GM19324 (cell line): ENCODE data around the gene MTCH1.
"Not testable (repeated sequence)": the region's sequence is repeated elsewhere in the genome, so short reads cannot be mapped to it uniquely, and the experiment has no call there.

Experiments used
- ATAC-seq: cut with Tn5 transposase; IDR thresholded peaks from one replicate; pipeline ENCODE4 v1.9.1; 2021; ENCODE audit warnings: mild to moderate bottlenecking, moderate library complexity; ENCODE audit not compliant: unreplicated experiment, low FRiP score

The MTCH1 gene

DNA sequence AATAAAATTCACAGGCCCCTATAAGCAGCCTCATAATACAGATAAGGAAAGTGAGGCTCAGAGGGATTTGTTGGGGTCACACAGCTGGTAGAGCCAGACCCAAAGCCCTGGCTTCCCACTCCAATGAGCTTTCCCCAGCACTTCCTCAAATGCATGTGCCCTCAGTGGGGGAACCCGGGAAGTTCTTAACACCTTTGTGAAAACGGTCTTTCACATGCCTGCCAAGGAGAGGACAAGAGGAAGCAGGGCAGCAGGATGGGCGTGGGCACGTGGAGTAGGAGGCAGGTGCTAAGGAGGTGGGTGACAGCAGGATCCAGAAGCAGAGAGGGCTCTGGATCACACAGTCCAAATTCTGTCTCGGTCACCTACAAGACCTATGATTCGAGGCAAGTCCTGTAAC, 30.9 kb downstream of the MTCH1 start:
- ATAC-seq, result no peak

DNA sequence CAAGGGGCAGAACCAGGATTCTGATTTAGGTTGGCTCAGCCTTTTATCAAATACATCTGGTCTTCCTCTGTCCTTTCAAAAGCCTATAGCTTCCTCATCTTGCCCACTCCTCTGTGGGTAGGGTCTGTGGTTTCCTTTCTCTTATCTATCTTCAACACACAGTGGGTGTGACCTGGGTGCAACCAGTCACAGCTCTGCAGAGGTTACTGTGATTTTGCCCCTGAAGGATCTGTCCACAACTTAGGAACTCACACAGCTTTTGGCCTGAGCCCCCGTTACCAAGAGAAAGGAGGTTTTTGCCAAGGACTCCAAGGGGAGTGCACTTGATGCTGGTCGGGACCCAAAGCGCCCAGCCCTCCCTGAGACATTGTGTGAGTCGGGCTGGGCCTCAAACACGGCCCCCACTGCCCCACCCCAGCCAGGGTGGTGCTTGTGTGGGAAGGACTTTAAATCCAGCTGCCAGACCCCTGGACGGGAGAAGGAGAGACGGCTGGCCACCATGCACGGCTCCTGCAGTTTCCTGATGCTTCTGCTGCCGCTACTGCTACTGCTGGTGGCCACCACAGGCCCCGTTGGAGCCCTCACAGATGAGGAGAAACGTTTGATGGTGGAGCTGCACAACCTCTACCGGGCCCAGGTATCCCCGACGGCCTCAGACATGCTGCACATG, 31.6 kb downstream of the MTCH1 start, which contains the start of gene PI16:
Gene PI16, plus strand, starts transcription at position 477 of the 670 bp plus-strand sequence. Its CDS starts 23 bp downstream, at position 500.
- ATAC-seq, result no peak

DNA sequence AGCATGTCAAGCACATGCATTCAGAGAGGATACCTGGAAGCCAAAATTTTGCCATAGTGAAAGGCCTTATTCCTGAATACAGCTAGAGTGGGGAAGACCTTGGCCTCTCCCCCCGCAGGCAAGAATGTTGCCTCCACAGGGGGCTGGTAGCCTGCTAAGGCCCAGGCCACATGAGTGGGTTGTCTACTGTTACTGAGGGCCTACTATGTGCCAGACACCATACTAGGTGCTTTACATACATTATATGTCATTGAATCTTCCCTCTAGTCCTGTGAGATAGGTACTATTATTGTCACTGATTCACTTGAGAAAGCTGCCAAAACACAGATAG, 32.1 kb downstream of the MTCH1 start:
- no peak for ATAC-seq

DNA sequence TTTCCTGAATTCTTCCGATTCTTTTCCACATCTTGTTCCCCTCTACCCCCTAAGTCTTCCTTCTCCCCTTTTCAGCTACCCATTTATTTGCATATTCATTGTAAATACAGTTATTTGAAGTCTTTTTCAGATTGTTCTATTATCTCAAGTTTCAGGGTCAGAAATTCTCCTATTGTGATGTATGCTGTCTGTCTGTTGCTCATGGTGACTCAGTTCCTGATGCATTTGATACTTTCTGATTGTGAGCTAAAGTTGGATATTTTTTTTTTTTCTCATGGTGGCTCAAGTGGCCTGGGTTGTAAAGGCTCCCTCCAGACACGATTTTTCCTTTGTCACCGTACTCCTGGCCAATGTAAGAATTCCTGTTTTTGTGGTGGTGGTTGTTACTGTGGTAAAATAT, 36.4 kb downstream of the MTCH1 start:
- no peak for ATAC-seq

DNA sequence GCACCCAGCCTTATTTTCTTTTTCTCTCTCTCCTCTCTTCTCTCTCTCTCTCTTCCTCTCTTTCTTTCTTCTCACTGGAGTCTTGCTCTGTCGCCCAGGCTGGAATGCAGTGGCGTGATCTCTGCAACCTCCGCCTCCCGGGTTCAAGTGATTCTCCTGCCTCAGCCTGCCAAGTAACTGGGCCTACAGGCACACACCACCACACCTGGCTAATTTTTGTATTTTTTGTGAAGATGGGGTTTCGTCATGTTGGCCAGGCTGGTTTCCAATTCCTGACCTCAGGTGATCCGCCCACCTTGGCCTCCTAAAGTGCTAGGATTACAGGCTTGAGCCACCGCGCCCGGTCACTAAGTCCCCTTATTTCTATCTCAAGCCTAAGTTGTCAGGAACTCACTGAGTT, 36.9 kb downstream of the MTCH1 start:
- not testable (repeated sequence) for ATAC-seq

DNA sequence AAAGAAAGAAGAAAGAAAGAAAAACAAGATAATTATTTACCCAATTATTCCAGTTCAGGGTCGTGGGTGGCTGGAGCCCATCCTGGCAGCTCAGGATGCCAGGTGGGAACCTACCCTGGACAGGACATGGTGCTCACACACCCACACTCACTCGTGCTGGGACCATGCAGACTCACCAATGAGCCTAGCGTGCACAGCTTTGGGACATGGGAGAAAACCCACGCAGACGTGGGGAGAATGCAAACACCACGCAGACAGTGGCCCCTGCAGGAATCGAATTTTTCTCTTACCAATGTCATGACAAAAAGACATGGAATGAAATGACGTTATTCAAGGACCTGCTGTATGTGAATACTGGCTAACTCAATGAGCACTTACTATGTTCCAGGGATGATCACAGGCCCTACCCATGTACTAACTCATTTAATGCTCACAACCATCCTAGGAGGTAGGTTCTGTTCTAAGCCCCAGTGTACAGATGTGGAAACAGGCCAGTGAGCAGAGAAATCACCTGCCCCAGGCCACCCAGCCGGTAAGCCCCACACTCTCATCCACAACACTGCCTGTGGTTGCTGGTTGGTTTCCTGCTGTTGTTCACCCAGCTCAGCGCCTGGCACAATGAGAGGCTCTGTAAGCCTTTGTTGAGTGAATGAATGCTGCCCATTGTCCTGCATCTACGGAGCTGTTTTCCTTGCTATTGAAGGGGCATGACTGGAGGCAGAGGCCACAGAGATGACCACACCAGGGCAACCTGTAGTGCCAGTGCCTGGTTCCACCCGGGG, 38.2 kb downstream of the MTCH1 start:
- no peak for ATAC-seq

DNA sequence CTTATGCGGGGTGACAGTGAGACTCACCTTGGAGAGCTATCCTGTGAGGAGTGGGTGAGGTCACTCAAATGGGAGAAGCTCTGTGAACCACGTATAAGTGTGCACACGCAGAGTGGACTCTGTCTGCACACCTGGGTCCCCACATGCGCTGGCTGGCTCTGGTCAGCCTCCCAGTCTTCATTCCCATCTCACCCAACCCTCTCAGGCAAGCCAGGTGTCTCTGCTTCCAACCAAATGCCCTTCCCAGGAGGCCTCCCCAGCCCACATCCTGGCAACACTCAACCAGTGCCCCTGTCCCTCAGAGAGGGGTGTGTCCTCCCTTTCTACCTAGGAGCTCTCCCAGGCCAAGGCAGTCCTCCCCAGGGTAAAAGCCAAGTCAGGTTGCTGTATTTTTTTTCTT, 39.5 kb downstream of the MTCH1 start:
- no peak for ATAC-seq

DNA sequence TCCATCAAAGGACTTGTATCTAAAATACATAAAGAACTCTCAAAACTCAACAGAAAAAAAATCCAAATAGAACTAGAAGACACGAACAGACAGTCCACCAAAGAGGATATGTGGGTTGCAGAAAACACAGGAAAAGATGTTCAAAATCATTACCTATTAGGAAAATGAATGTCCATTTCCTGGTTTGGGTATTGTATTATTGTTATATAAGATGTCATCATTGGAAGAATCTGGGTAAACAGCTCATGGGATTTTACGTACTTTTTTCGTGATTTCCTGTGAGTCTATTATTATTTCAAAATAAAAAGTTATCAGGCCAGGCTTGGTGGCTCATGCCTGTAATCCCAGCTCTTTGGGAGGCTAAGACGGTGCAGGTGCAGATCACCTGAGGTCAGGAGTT, 40.7 kb downstream of the MTCH1 start:
- no peak for ATAC-seq

DNA sequence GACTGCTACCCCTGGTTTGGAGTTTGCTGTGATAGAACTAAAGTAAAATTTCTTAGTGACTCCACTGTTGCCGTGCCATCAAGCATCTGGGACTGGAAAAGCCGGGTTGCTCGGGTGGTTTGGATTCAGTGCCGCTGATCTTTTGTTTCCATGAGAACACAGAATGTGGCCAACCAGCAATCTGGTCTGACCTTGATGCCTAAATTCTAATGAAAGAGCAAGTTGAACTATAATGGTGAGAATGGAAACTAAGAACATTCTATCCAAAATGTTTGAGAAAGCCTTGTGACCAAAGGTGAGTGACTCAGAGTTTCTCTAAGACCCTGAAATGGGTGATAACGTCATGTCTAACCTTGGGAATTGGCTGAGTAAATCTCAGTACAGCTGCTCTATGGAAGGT, 41.3 kb downstream of the MTCH1 start:
- ATAC-seq, result no peak

DNA sequence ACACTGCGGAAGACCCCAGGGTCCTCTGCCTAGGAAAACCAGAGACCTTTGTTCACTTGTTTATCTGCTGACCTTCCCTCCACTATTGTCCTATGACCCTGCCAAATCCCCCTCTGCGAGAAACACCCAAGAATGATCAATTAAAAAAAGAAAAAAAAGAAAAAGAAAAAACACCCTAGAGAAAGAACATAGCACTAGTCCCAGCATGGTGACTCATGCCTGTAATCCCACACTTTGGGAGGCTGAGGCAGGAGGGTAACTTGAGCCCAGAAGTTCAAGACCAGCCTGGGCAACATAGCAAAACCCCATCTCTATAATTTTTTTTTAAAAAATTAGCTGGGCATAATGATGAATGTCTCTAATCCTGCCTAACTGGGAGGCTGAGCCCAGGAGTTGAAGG, 43.7 kb downstream of the MTCH1 start:
- not testable (repeated sequence) for ATAC-seq

DNA sequence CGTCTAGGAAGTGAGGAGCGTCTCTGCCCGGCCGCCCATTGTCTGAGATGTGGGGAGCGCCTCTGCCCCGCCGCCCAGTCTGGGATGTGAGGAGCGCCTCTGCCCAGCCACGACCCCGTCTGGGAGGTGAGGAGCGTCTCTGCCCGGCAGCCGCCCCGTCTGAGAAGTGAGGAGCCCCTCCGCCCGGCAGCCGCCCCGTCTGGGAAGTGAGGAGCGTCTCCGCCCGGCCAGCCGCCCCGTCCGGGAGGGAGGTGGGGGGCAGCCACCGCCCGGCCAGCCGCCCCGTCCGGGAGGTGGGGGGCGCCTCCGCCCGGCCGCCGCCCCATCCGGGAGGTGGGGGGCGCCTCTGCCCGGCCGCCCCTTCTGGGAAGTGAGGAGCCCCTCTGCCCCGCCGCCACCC, 44.4 kb downstream of the MTCH1 start:
- ATAC-seq, result not testable (repeated sequence)

DNA sequence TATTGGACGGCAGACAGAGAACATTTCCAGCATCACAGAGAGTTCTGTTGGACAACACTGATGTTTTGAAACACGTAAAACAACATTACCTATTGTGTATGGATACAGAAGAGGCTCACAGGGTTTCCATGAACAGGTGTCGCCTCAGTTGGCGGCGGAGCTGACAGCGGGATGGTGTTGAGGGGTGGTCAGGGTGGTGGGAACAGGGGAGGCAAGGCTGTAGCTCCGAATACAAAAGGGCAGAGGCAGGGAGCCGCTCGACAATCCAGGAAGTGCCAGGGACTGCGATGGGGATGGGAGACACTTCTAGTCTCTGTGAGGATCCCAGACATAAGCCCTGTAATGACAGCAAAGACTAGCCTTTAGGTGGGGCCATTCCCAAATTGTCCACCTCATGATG, 46.0 kb downstream of the MTCH1 start:
- no peak for ATAC-seq

DNA sequence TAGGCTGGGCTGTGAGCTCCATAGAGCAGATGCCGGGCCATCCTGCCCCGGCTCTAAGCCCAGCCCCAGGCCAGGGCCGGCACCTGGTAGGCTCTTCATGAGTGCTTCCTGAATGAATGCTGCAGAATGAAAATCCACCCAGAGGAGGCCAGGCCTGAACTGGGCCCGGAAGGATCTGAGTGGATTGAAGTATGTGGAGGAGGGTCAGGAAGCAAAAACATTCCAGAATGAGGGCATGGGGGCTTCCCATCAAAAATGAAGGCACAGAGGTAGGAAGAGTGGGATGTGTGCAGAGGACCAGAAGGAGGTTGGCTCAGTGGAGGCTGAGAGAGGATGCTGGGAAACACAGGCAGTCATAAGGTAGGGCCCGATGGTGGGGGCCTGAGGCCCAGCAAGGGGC, 47.0 kb downstream of the MTCH1 start:
- ATAC-seq, result not testable (repeated sequence)

DNA sequence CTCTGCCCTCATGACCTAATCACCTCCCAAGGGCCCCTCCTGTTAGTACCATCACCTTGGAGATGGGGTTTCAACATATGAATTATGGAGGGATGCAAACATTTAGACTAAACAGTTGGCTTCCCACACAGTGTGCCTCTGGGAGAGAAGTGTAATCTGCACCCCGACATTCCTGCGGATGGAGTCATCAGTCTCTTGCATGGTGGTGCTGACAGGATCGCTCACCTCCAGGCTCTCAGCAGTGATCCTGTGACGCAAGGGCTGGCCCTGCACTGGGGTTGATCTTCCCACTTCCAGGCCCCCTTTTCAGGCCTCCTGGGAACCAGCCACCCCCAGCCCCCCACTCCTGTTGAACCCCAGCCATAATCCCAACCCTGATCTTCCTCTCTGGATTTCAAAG, 47.5 kb downstream of the MTCH1 start:
- ATAC-seq, result no peak

DNA sequence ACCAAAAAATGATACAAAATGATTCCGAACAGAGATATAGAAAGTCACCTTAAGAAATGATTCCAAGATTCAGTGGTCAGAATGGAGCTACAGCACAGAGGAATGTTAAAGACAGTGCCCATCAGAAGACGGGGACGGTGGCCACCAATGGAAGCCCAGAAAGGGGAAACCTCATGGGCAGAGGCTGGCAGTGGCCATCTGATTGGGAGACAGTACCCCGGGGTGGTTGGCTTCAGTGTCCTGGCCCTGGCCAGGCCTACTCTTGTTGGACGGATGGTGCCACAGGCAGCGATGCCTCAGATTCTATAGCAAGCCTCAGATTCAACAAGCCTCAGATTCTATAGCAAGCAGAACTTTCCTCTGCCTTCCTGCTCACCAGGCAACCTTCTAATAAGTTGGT, 48.1 kb downstream of the MTCH1 start:
- no peak for ATAC-seq

DNA sequence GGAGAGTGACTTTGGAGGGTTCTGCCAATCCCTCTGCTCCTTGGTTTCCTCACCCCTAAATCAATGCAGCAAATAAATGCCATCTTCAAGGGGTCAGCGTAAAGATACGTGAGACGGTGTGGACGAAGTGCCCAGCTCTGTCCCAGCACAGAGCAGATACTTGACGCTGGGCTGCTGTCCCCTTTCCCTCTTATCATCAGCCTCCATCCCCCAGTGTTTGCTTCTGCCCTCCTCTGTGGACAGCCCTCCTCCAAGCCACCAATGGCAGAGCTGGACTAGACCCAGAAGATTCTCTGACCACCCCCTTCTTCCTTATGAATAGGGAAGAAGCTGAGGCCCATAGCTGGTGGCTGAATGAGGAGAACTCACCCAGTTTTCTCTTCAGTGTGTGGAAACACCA, 49.2 kb downstream of the MTCH1 start:
- no peak for ATAC-seq

DNA sequence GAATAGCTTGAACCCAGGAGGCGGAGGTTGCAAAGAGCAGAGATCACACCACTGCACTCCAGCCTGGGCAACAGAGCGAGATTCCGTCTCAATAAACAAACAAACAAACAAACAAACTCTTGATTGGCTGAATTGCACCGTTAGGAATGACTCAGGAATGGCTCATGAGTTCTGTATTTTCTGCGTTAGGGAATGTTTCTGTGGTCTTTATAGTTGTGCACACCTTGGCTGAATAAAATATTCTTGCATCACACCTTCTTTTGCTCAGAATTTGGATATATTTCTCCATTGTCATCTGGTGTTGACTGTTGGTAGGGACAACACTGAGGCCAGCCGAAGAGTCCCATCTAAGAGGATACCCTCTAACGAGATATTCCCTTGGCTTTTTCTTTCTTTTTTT, 51.1 kb downstream of the MTCH1 start:
- ATAC-seq, result no peak

DNA sequence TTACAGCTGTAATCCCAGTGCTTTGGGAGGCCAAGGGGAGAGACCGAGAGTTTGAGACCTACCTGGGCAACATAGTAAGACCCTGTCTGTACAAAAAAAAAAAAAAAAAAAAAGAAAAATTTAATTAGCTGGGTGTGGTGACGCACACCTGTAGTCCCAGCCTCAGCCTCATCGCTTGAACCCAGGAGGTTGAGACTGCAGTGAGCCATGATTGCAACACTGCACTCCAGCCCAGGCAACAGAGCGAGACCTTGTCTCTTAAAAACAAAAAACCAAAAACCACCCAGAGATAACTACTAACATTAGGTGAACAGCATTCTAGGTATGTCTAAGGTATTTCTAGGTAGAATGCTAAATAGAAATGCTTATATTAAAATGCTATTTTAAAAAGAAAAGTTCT, 52.5 kb downstream of the MTCH1 start:
- ATAC-seq, result no peak

DNA sequence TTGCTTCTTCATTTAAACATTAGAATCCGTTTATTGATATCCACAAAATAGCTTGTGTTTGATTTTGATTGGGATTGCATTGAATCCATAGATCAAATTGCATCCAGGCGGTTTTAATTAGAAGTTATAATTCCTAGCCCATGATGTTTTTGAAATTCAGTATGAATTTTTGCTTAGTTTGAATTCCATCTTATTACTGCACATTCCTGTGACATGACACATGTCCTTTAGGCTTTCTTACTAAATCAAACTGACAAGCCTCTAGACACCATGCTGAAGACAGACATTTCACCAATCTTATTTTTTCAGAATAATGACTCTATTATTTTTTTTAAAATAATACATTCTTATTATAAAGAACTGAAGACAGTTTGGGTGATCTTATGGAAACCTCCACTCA, 52.9 kb downstream of the MTCH1 start:
- no peak for ATAC-seq

DNA sequence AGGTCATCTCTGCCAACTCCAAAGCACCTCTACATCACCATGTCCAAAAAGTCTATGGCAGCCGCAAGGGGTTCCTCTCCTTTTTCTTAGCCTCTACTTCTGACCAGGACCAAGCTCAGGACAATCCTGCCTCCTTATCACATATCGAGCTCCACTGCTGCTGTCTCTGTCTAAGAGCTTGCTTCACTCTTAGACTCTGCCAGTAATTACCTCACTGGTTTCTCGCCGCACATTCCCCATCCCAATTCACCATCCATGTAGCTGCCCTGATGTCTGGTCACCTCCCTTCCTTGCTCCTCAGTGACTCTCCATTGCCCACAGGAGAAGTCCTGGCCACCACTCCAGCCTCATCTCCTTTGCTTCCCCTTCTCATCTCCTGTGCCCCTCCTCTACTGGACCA, 55.5 kb downstream of the MTCH1 start:
- no peak for ATAC-seq

DNA sequence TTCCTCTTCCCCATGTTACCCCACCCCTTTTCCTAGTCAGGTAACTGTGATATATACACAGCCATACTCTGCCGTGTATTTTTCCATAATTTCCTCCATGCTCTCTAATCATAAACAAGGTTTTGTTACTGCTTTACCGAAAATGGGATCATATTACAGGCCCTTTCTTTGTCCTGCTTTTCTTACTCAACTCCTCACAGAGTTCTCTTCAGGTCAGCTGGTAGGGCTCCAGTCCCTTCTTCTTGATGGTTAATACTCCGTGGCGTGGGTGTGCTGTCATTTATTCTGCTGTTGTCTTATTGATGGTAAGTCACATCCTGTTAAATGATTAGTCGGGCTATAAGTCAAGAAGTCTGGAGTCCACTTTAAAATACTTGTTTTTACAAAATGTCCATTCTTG, 56.4 kb downstream of the MTCH1 start:
- no peak for ATAC-seq

DNA sequence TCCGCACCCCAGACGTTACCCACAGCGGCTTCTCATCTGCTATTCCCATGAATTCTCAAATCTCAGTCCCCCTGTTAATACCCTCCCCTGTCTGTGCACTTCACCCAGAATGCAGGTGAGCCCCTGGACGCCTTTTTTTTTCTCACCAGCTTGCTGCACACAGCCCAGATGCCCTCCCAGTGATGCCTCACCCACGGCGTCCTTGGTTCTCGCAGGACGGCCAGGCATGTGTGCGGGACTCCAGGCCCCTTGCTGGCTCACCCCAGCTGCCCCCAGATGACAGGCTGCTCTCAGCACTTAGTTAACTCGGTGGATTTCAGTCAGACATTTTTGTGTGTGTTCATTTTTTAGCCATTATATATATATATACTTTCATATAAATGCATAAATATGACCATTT, 56.8 kb downstream of the MTCH1 start:
- no peak for ATAC-seq
